Measurements from ENCODE around the gene CCDC61.

The CCDC61 gene

GRCh38 chr19:46016426-46017094, 21.3 kb downstream of the CCDC61 start:
- peak; percentile 87 for DNase-seq
- Mint-ChIP-seq H3K27ac (peak overlapping the region; percentile 81), H3K36me3 (peaks cover 10% of the 10 kb centered on the region), H3K4me3 (peak overlapping the region; percentile 79), H3K9me3 (no peaks in the 10 kb centered on the region), H3K4me1 (peaks cover 18% of the 10 kb centered on the region), H3K27me3 (peaks cover 32% of the 10 kb centered on the region)
- CTCF ChIA-PET: interaction anchor here (0.8 to 2.0 kb wide), 8 partner anchors 10 to 246 kb away, joined by 3 to 11 read pairs (median 4); no protein-coding TSS in a partner anchor

- Mint-ChIP-seq H3K9me3 (no peaks in the 10 kb centered on the region), H3K4me1 (peaks cover 18% of the 10 kb centered on the region), H3K27ac (no peak overlapping the region), H3K4me3 (peak overlapping the region; percentile 79), H3K27me3 (peaks cover 37% of the 10 kb centered on the region), H3K36me3 (peaks cover 9% of the 10 kb centered on the region)
- CTCF ChIA-PET: interaction anchor here (0.8 to 2.9 kb wide), 9 partner anchors 10 to 247 kb away, joined by 3 to 11 read pairs (median 4); no protein-coding TSS in a partner anchor
- no peak for DNase-seq
Measured at GRCh38 chr19:46017095-46017429, 21.8 kb downstream of the CCDC61 start.

GRCh38 chr19:46017874-46018675, 22.8 kb downstream of the CCDC61 start:
- Mint-ChIP-seq H3K36me3 (peaks cover 9% of the 10 kb centered on the region), H3K4me1 (peaks cover 18% of the 10 kb centered on the region), H3K9me3 (no peaks in the 10 kb centered on the region), H3K27me3 (peaks cover 47% of the 10 kb centered on the region), H3K27ac (no peak overlapping the region), H3K4me3 (no peak overlapping the region)
- CTCF ChIA-PET: interaction anchor here (0.6 to 2.9 kb wide), 5 partner anchors 9 to 219 kb away, joined by 3 to 11 read pairs (median 4); no protein-coding TSS in a partner anchor
- DNase-seq: no peak

- Mint-ChIP-seq H3K36me3 (peaks cover 9% of the 10 kb centered on the region), H3K27me3 (peaks cover 53% of the 10 kb centered on the region), H3K4me3 (no peak overlapping the region), H3K4me1 (peaks cover 18% of the 10 kb centered on the region), H3K9me3 (no peaks in the 10 kb centered on the region), H3K27ac (no peak overlapping the region)
- no peak for DNase-seq
- CTCF ChIA-PET: interaction anchor here (0.6 to 2.9 kb wide), 3 partner anchors 10 to 220 kb away, joined by 3 to 11 read pairs (median 4); no protein-coding TSS in a partner anchor
Measured at GRCh38 chr19:46018729-46019251, 23.5 kb downstream of the CCDC61 start.

GRCh38 chr19:46019270-46019669, 24.0 kb downstream of the CCDC61 start:
- Mint-ChIP-seq H3K4me3 (no peak overlapping the region), H3K9me3 (no peaks in the 10 kb centered on the region), H3K27ac (no peak overlapping the region), H3K36me3 (peaks cover 8% of the 10 kb centered on the region), H3K4me1 (peaks cover 18% of the 10 kb centered on the region), H3K27me3 (peaks cover 52% of the 10 kb centered on the region)
- DNase-seq: no peak
- CTCF ChIA-PET: interaction anchor here (2.9 kb wide), 1 partner anchor 9 kb away, joined by 11 read pairs; no protein-coding TSS in a partner anchor

GRCh38 chr19:46020819-46021125, 25.5 kb downstream of the CCDC61 start:
- Mint-ChIP-seq H3K36me3 (peaks cover 3% of the 10 kb centered on the region), H3K27ac (no peak overlapping the region), H3K4me3 (no peak overlapping the region), H3K27me3 (peaks cover 42% of the 10 kb centered on the region), H3K4me1 (peaks cover 11% of the 10 kb centered on the region), H3K9me3 (no peaks in the 10 kb centered on the region)
- CTCF ChIA-PET: interaction anchor here (1.1 kb wide), 1 partner anchor 13 kb away, joined by 3 read pairs; no protein-coding TSS in a partner anchor
- DNase-seq: no peak

- DNase-seq: no peak
- Mint-ChIP-seq H3K4me3 (no peak overlapping the region), H3K4me1 (peaks cover 15% of the 10 kb centered on the region), H3K27ac (no peak overlapping the region), H3K36me3 (peaks cover 3% of the 10 kb centered on the region), H3K27me3 (peaks cover 42% of the 10 kb centered on the region), H3K9me3 (no peaks in the 10 kb centered on the region)
- CTCF ChIA-PET: no interaction called here
Measured at GRCh38 chr19:46021531-46022041, 26.3 kb downstream of the CCDC61 start.

- Mint-ChIP-seq H3K36me3 (peaks cover under 1% of the 10 kb centered on the region), H3K9me3 (no peaks in the 10 kb centered on the region), H3K4me3 (no peak overlapping the region), H3K4me1 (peaks cover 15% of the 10 kb centered on the region), H3K27me3 (peaks cover 44% of the 10 kb centered on the region), H3K27ac (no peak overlapping the region)
- no peak for DNase-seq
- CTCF ChIA-PET: no interaction called here
Measured at GRCh38 chr19:46022061-46022430, 26.8 kb downstream of the CCDC61 start.

- DNase-seq: no peak
- Mint-ChIP-seq H3K9me3 (no peaks in the 10 kb centered on the region), H3K4me3 (no peak within 1 kb of the TSS), H3K4me1 (peaks cover 14% of the 10 kb centered on the region), H3K27me3 (peaks cover 44% of the 10 kb centered on the region), H3K27ac (no peak within 1 kb of the TSS), H3K36me3 (no peaks in the 10 kb centered on the region)
- CTCF ChIA-PET: no interaction called here
Measured at GRCh38 chr19:46022431-46023310, 27.4 kb downstream of the CCDC61 start, which contains the start of gene PGLYRP1. TSS of gene PGLYRP1 (minus strand) at chr19:46023053. CDS start at chr19:46023021, 32 bp downstream.

- H3K27ac Mint-ChIP-seq: no peak overlapping the region
- CTCF ChIA-PET: no interaction called here
- H3K27me3 Mint-ChIP-seq: peaks cover 44% of the 10 kb centered on the region
- H3K36me3 Mint-ChIP-seq: no peaks in the 10 kb centered on the region
- H3K4me3 Mint-ChIP-seq: no peak overlapping the region
- H3K9me3 Mint-ChIP-seq: no peaks in the 10 kb centered on the region
- DNase-seq: no peak
- peaks cover 14% of the 10 kb centered on the region for H3K4me1 Mint-ChIP-seq
Measured at GRCh38 chr19:46023311-46023779, 28.1 kb downstream of the CCDC61 start.

GRCh38 chr19:46025835-46026234, 30.6 kb downstream of the CCDC61 start:
- DNase-seq: no peak
- H3K9me3 Mint-ChIP-seq: no peaks in the 10 kb centered on the region
- no peak overlapping the region for H3K4me3 Mint-ChIP-seq
- H3K36me3 Mint-ChIP-seq: no peaks in the 10 kb centered on the region
- H3K4me1 Mint-ChIP-seq: peaks cover 18% of the 10 kb centered on the region
- no peak overlapping the region for H3K27ac Mint-ChIP-seq
- peaks cover 47% of the 10 kb centered on the region for H3K27me3 Mint-ChIP-seq
- CTCF ChIA-PET: interaction anchor here (0.6 to 3.7 kb wide), 8 partner anchors 9 to 1838 kb away, joined by 3 to 35 read pairs (median 6); no protein-coding TSS in a partner anchor

- peaks cover 17% of the 10 kb centered on the region for H3K27me3 Mint-ChIP-seq
- peaks cover 13% of the 10 kb centered on the region for H3K4me1 Mint-ChIP-seq
Measured at GRCh38 chr19:46030812-46031550, 35.7 kb downstream of the CCDC61 start.

More at GRCh38 chr19:46030812-46031550, 35.7 kb downstream of the CCDC61 start:
- Mint-ChIP-seq H3K27ac (no peak overlapping the region), H3K4me3 (no peak overlapping the region), H3K36me3 (no peaks in the 10 kb centered on the region), H3K9me3 (no peaks in the 10 kb centered on the region)
- DNase-seq: no peak
- CTCF ChIA-PET: no interaction called here
